Activated naive CD4-positive, alpha-beta T cell treated with anti-CD3 and anti-CD28 coated beads, Interleukin-2, amount 10 ng/mL, durations not matched to agents 7 days and 5 days (primary cell): ENCODE data around the gene TMEM94.

ENCODE experiments used
- CTCF ChIA-PET: fragments of 350-600 bp; sonication (Branson Sonifier 250); formaldehyde crosslinking; loops from one replicate; lab custom pipeline; 2021; ENCODE audit warnings: antibody characterized with exemption; lab: Charles Lee
- DNase-seq: peaks from one replicate; pipeline ENCODE4 v3.0.0-alpha.2; 2020
- H3K27ac Mint-ChIP-seq: one replicate; pipeline ENCODE4 v1.8.0; 2021; ENCODE audit warnings: mild to moderate bottlenecking, moderate library complexity, mixed read lengths
- H3K27me3 Mint-ChIP-seq: one replicate; pipeline ENCODE4 v1.8.0; 2021; ENCODE audit warnings: mild to moderate bottlenecking, mixed read lengths
- H3K36me3 Mint-ChIP-seq: one replicate; pipeline ENCODE4 v1.8.0; 2021; ENCODE audit warnings: mixed read lengths
- H3K4me1 Mint-ChIP-seq: one replicate; pipeline ENCODE4 v1.8.0; 2021; ENCODE audit warnings: mixed read lengths
- H3K4me3 Mint-ChIP-seq: one replicate; pipeline ENCODE4 v1.8.0; 2021; ENCODE audit warnings: mild to moderate bottlenecking, moderate library complexity, mixed read lengths
- H3K9me3 Mint-ChIP-seq: one replicate; pipeline ENCODE4 v1.8.0; 2021; ENCODE audit warnings: mixed read lengths

TMEM94 gene

GRCh38 chr17:75535871-75536270, 79.4 kb downstream of the TMEM94 start:
- H3K27me3 Mint-ChIP-seq = no peaks in the 10 kb centered on the region
- H3K27ac Mint-ChIP-seq = peak overlapping the region; percentile 82
- CTCF ChIA-PET = no interaction called here
- no peak overlapping the region for H3K4me3 Mint-ChIP-seq
- H3K36me3 Mint-ChIP-seq = peaks cover 2% of the 10 kb centered on the region
- no peak for DNase-seq
- H3K4me1 Mint-ChIP-seq = peaks cover 32% of the 10 kb centered on the region
- H3K9me3 Mint-ChIP-seq = no peaks in the 10 kb centered on the region

GRCh38 chr17:75536366-75536765, 79.9 kb downstream of the TMEM94 start:
- peak overlapping the region; percentile 67 for H3K27ac Mint-ChIP-seq

GRCh38 chr17:75539967-75540729, 83.7 kb downstream of the TMEM94 start:
- CTCF ChIA-PET = interaction anchor here (1.3 kb wide), 1 partner anchor 24 kb away, joined by 3 read pairs; the partner anchor contains the start of gene TSEN54

More at GRCh38 chr17:75536366-75536765, 79.9 kb downstream of the TMEM94 start:
- H3K4me3 Mint-ChIP-seq = no peak overlapping the region
- H3K27me3 Mint-ChIP-seq = no peaks in the 10 kb centered on the region
- CTCF ChIA-PET = no interaction called here
- no peak for DNase-seq
- peaks cover 32% of the 10 kb centered on the region for H3K4me1 Mint-ChIP-seq
- H3K9me3 Mint-ChIP-seq = no peaks in the 10 kb centered on the region
- peaks cover 2% of the 10 kb centered on the region for H3K36me3 Mint-ChIP-seq

GRCh38 chr17:75540923-75541503, 84.6 kb downstream of the TMEM94 start:
- Mint-ChIP-seq H3K9me3 (no peaks in the 10 kb centered on the region), H3K27me3 (no peaks in the 10 kb centered on the region), H3K4me3 (no peak overlapping the region), H3K36me3 (no peaks in the 10 kb centered on the region), H3K27ac (no peak overlapping the region), H3K4me1 (peaks cover 5% of the 10 kb centered on the region)
- CTCF ChIA-PET = interaction anchor here (1.3 kb wide), 1 partner anchor 24 kb away, joined by 3 read pairs; the partner anchor contains the start of gene TSEN54
- DNase-seq = no peak

More at GRCh38 chr17:75539967-75540729, 83.7 kb downstream of the TMEM94 start:
- Mint-ChIP-seq H3K9me3 (no peaks in the 10 kb centered on the region), H3K4me3 (no peak overlapping the region), H3K27ac (no peak overlapping the region), H3K4me1 (peaks cover 13% of the 10 kb centered on the region), H3K36me3 (no peaks in the 10 kb centered on the region), H3K27me3 (no peaks in the 10 kb centered on the region)
- DNase-seq = no peak

GRCh38 chr17:75542229-75542628, 85.8 kb downstream of the TMEM94 start:
- H3K36me3 Mint-ChIP-seq = no peaks in the 10 kb centered on the region
- no peaks in the 10 kb centered on the region for H3K4me1 Mint-ChIP-seq
- H3K27ac Mint-ChIP-seq = no peak overlapping the region
- H3K9me3 Mint-ChIP-seq = no peaks in the 10 kb centered on the region
- CTCF ChIA-PET = no interaction called here
- H3K4me3 Mint-ChIP-seq = no peak overlapping the region
- no peaks in the 10 kb centered on the region for H3K27me3 Mint-ChIP-seq
- no peak for DNase-seq

- H3K4me1 Mint-ChIP-seq = no peaks in the 10 kb centered on the region
- H3K4me3 Mint-ChIP-seq = no peak overlapping the region
- CTCF ChIA-PET = no interaction called here
- H3K27me3 Mint-ChIP-seq = no peaks in the 10 kb centered on the region
- no peaks in the 10 kb centered on the region for H3K9me3 Mint-ChIP-seq
- DNase-seq = no peak
- no peak overlapping the region for H3K27ac Mint-ChIP-seq
- H3K36me3 Mint-ChIP-seq = no peaks in the 10 kb centered on the region
These were observed 86.4 kb downstream of the TMEM94 start for GRCh38 chr17:75542728-75543336.

- H3K36me3 Mint-ChIP-seq = no peaks in the 10 kb centered on the region
- H3K9me3 Mint-ChIP-seq = no peaks in the 10 kb centered on the region
- no peaks in the 10 kb centered on the region for H3K27me3 Mint-ChIP-seq
- H3K4me3 Mint-ChIP-seq = no peak overlapping the region
- no peak overlapping the region for H3K27ac Mint-ChIP-seq
- H3K4me1 Mint-ChIP-seq = no peaks in the 10 kb centered on the region
- CTCF ChIA-PET = no interaction called here
- DNase-seq = no peak
These were observed 87.8 kb downstream of the TMEM94 start for GRCh38 chr17:75544250-75544649.

GRCh38 chr17:75546181-75546580, 89.7 kb downstream of the TMEM94 start:
- Mint-ChIP-seq H3K27ac (no peak overlapping the region), H3K4me1 (no peaks in the 10 kb centered on the region), H3K27me3 (no peaks in the 10 kb centered on the region), H3K4me3 (no peak overlapping the region), H3K9me3 (no peaks in the 10 kb centered on the region), H3K36me3 (no peaks in the 10 kb centered on the region)
- CTCF ChIA-PET = no interaction called here
- no peak for DNase-seq

- Mint-ChIP-seq H3K27ac (no peak overlapping the region), H3K36me3 (no peaks in the 10 kb centered on the region), H3K27me3 (no peaks in the 10 kb centered on the region), H3K4me1 (no peaks in the 10 kb centered on the region), H3K4me3 (no peak overlapping the region), H3K9me3 (no peaks in the 10 kb centered on the region)
- CTCF ChIA-PET = no interaction called here
- no peak for DNase-seq
These were observed 90.7 kb downstream of the TMEM94 start for GRCh38 chr17:75547091-75547490.

- no peak for DNase-seq
- Mint-ChIP-seq H3K27me3 (no peaks in the 10 kb centered on the region), H3K4me1 (no peaks in the 10 kb centered on the region), H3K9me3 (no peaks in the 10 kb centered on the region), H3K36me3 (no peaks in the 10 kb centered on the region), H3K4me3 (no peak overlapping the region), H3K27ac (no peak overlapping the region)
- CTCF ChIA-PET = no interaction called here
These were observed 92.4 kb downstream of the TMEM94 start for GRCh38 chr17:75548813-75549212.
